ENCODE measurements around the gene IRS4. TPM values are rescaled to one million over a fixed set of nuclear protein-coding genes. Genes with fewer than 3 reads are reported as not detected.

IRS4 gene
- polyA plus RNA-seq, 3 donors, result not detected

DNA sequence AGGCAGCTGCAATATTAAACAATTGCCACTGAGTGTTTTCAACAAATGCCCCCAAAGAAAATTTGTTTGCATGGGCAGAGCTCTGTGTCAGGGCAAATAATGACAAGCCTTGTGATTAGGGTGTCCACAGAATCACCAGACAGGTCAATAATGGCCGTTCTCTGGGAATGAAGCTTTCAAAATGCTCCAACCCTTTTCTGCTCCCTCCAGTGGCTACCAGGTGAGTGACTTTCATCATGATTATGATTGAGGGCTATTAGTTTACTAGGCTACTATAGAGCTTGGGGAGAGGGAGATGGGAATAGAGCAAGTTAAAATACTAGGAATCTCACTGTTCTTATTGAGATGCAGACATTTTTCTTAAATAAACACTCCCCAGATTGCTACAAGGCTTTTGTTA, 23.5 kb downstream of the IRS4 start:
- WGBS (ENCODE audit: insufficient coverage), result no CpG with 5 or more reads among the region's 1 CpG
- no peak for DNase-seq

DNA sequence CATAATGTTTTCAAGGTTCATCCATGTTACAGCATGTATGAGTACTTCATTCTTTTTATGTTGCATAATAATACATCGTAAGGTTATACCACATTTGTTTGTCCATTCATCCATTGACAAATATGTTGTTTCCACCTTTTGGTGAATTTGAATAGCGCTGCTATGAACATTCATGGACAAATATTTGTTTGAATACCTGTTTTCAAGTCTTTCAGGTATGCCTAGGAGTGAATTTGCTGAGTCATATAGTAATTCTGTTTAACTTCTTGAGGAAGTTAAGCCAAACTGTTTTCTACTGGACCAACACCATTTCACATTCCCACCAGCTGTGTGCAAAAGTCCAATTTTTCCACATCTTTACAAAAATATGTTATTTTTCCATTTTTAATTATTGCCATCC, 31.5 kb downstream of the IRS4 start:
- no peak for DNase-seq
- TF ChIP-seq, protein P1, sequence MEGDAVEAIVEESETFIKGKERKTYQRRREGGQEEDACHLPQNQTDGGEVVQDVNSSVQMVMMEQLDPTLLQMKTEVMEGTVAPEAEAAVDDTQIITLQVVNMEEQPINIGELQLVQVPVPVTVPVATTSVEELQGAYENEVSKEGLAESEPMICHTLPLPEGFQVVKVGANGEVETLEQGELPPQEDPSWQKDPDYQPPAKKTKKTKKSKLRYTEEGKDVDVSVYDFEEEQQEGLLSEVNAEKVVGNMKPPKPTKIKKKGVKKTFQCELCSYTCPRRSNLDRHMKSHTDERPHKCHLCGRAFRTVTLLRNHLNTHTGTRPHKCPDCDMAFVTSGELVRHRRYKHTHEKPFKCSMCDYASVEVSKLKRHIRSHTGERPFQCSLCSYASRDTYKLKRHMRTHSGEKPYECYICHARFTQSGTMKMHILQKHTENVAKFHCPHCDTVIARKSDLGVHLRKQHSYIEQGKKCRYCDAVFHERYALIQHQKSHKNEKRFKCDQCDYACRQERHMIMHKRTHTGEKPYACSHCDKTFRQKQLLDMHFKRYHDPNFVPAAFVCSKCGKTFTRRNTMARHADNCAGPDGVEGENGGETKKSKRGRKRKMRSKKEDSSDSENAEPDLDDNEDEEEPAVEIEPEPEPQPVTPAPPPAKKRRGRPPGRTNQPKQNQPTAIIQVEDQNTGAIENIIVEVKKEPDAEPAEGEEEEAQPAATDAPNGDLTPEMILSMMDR (IDR thresholded peaks at IDR 0.05), result no peak
- peaks cover 0 to 2% (median 2%) of the 10 kb centered on the region in 3 donors for H3K27me3 Mint-ChIP-seq (ENCODE audit: low read depth in 3 of 3)
- no peak overlapping the region for H3K4me3 ChIP-seq (replicated peaks in 1 of 3; ENCODE audit: low read depth in 2 of 3, low read length in 3 of 3)
- H3K36me3 ChIP-seq (replicated peaks in 1 of 2; ENCODE audit: control insufficient read depth in 1 of 2, insufficient read depth in 2 of 2, low read length in 2 of 2), result no peaks in the 10 kb centered on the region
- no peak overlapping the region for H3K4me3 Mint-ChIP-seq
- no peak overlapping the region for H3K27ac Mint-ChIP-seq
- no peaks in the 10 kb centered on the region for H3K9me3 ChIP-seq (replicated peaks in 1 of 2; ENCODE audit: control insufficient read depth in 1 of 2, insufficient read depth in 1 of 2, low read length in 2 of 2)
- H3K4me1 Mint-ChIP-seq, result no peaks in the 10 kb centered on the region
- no peaks in the 10 kb centered on the region for H3K9me3 Mint-ChIP-seq
- H3K36me3 Mint-ChIP-seq, result no peaks in the 10 kb centered on the region
- intact Hi-C loops (cut with micrococcal nuclease), result no loop called here
- no peaks in the 10 kb centered on the region for H3K79me2 ChIP-seq (ENCODE audit: insufficient read depth, low read length)
- H3K9ac ChIP-seq (ENCODE audit: insufficient read depth, low read length, poor library complexity, severe bottlenecking), result no peak overlapping the region
- H3K4me2 ChIP-seq (replicated peaks; ENCODE audit: extremely low read depth, low read length, poor library complexity, severe bottlenecking), result no peak overlapping the region
- H4K20me1 ChIP-seq (ENCODE audit: insufficient read depth, low read length), result no peaks in the 10 kb centered on the region
- no CpG with 5 or more reads among the region's 2 CpGs for WGBS (ENCODE audit: insufficient coverage)
- H2AFZ ChIP-seq (ENCODE audit: insufficient read depth, low read depth, low read length, poor library complexity, severe bottlenecking), result no peak overlapping the region
- H3K4me1 ChIP-seq (ENCODE audit: control insufficient read depth in 1 of 2, insufficient read depth in 2 of 2, low read length in 2 of 2), result no peaks in the 10 kb centered on the region
- no peak overlapping the region for H3K27ac ChIP-seq (ENCODE audit: low read depth in 1 of 2, low read length in 2 of 2)
- no peaks in the 10 kb centered on the region for H3K27me3 ChIP-seq (ENCODE audit: control insufficient read depth in 2 of 2, insufficient read depth in 2 of 2, low read length in 2 of 2)

More for the DNA sequence above, 23.5 kb downstream of the IRS4 start:
- H3K4me2 ChIP-seq (replicated peaks; ENCODE audit: extremely low read depth, low read length, poor library complexity, severe bottlenecking), result no peak overlapping the region
- H3K4me1 ChIP-seq (ENCODE audit: control insufficient read depth in 1 of 2, insufficient read depth in 2 of 2, low read length in 2 of 2), result no peaks in the 10 kb centered on the region
- H3K36me3 ChIP-seq (replicated peaks in 1 of 2; ENCODE audit: control insufficient read depth in 1 of 2, insufficient read depth in 2 of 2, low read length in 2 of 2), result no peaks in the 10 kb centered on the region
- TF ChIP-seq, protein P1 (IDR thresholded peaks at IDR 0.05), result no peak
- H3K27me3 ChIP-seq (ENCODE audit: control insufficient read depth in 2 of 2, insufficient read depth in 2 of 2, low read length in 2 of 2), result no peaks in the 10 kb centered on the region
- H3K4me1 Mint-ChIP-seq, result no peaks in the 10 kb centered on the region
- H3K27ac ChIP-seq (ENCODE audit: low read depth in 1 of 2, low read length in 2 of 2), result no peak overlapping the region
- H3K27me3 Mint-ChIP-seq (ENCODE audit: low read depth in 3 of 3), result peaks cover 0 to 7% (median 1%) of the 10 kb centered on the region in 3 donors
- H3K9ac ChIP-seq (ENCODE audit: insufficient read depth, low read length, poor library complexity, severe bottlenecking), result no peak overlapping the region
- no peak overlapping the region for H3K4me3 ChIP-seq (replicated peaks in 1 of 3; ENCODE audit: low read depth in 2 of 3, low read length in 3 of 3)
- intact Hi-C loops (cut with micrococcal nuclease), result no loop called here
- no peak overlapping the region for H3K4me3 Mint-ChIP-seq
- H3K9me3 Mint-ChIP-seq, result peaks cover 0 to 2% (median 0%) of the 10 kb centered on the region in 7 donors
- H3K79me2 ChIP-seq (ENCODE audit: insufficient read depth, low read length), result no peaks in the 10 kb centered on the region
- no peaks in the 10 kb centered on the region for H4K20me1 ChIP-seq (ENCODE audit: insufficient read depth, low read length)
- H3K9me3 ChIP-seq (replicated peaks in 1 of 2; ENCODE audit: control insufficient read depth in 1 of 2, insufficient read depth in 1 of 2, low read length in 2 of 2), result no peaks in the 10 kb centered on the region
- no peaks in the 10 kb centered on the region for H3K36me3 Mint-ChIP-seq
- H3K27ac Mint-ChIP-seq, result no peak overlapping the region
- no peak overlapping the region for H2AFZ ChIP-seq (ENCODE audit: insufficient read depth, low read depth, low read length, poor library complexity, severe bottlenecking)

Data from CD14-positive monocyte (primary cell).